HEK293 (cell line): ENCODE data around the gene ADSS1.

Experiments
- YY1 ChIP-seq: fragments of 450-650 bp; formaldehyde crosslinking; IDR thresholded peaks from 2 replicates; pipeline ENCODE4 v1.5.1; 2018; ENCODE audit warnings: missing biosample characterization, missing genetic modification characterization
- TF ChIP-seq, protein P1 (sequence below): fragments of 450-650 bp; IDR thresholded peaks from 2 replicates; pipeline ENCODE4 v1.5.1; 2018; ENCODE audit warnings: missing biosample characterization, missing genetic modification characterization

GRCh38 chr14:104729835-104730181 lies 5.8 kb downstream of the ADSS1 start:
- no peak for TF ChIP-seq YY1 (tag by site-specific recombination)
- TF ChIP-seq, protein P1, sequence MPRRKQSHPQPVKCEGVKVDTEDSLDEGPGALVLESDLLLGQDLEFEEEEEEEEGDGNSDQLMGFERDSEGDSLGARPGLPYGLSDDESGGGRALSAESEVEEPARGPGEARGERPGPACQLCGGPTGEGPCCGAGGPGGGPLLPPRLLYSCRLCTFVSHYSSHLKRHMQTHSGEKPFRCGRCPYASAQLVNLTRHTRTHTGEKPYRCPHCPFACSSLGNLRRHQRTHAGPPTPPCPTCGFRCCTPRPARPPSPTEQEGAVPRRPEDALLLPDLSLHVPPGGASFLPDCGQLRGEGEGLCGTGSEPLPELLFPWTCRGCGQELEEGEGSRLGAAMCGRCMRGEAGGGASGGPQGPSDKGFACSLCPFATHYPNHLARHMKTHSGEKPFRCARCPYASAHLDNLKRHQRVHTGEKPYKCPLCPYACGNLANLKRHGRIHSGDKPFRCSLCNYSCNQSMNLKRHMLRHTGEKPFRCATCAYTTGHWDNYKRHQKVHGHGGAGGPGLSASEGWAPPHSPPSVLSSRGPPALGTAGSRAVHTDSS (tag by site-specific recombination), result no peak
